HEK293 (cell line): ENCODE measurements around the gene SZT2.

ENCODE experiments used
- CTCF ChIA-PET: fragments of 350-600 bp; formaldehyde crosslinking; extraction: SDS; loops from one replicate; lab custom pipeline; 2021; ENCODE audit warnings: antibody characterized with exemption; lab: Yijun Ruan, JAX
- POLR2A ChIA-PET: fragments of 300-600 bp; formaldehyde crosslinking; extraction: SDS; loops from one replicate; lab custom pipeline; 2020; ENCODE audit warnings: antibody characterized with exemption, inconsistent platforms; lab: Yijun Ruan, JAX
- H3K27ac ChIP-seq: fragments of 200-500 bp; sonication (Bioruptor generic); 2 replicates; pipeline ENCODE4 v1.5.1; 2014; ENCODE audit warnings: low read depth, low read length, control low read depth, inconsistent platforms; ENCODE audit errors: extremely low read depth
- H3K36me3 ChIP-seq, 2 experiments: fragments of 200-500 bp in 1 of 2; sonication (Bioruptor generic) in 1 of 2; 1 replicate in 1 of 2; 2 replicates in 1 of 2; pipeline ENCODE4 v1.5.1; 2014 to 2017; ENCODE audit warnings: inconsistent platforms in 2 of 2, low read length in 2 of 2; ENCODE audit not compliant: control insufficient read depth in 2 of 2, insufficient read depth in 1 of 2
- H3K4me1 ChIP-seq: fragments of 200-500 bp; sonication (Bioruptor generic); 2 replicates; pipeline ENCODE4 v1.5.1; 2014; ENCODE audit warnings: mild to moderate bottlenecking, low read length, inconsistent platforms; ENCODE audit not compliant: control insufficient read depth, insufficient read depth
- H3K4me3 ChIP-seq: 2 replicates; pipeline ENCODE4 v1.5.1; 2011; ENCODE audit warnings: low read depth, mild to moderate bottlenecking, control low read depth, low read length, moderate library complexity
- H3K9me3 ChIP-seq: fragments of 200-500 bp; sonication (Bioruptor generic); 2 replicates; pipeline ENCODE4 v1.5.1; 2014; ENCODE audit warnings: low read depth, low read length, inconsistent platforms; ENCODE audit not compliant: control insufficient read depth, insufficient read depth
- CTCF ChIP-seq: fragments of 450-650 bp; formaldehyde crosslinking; IDR thresholded peaks from 2 replicates; pipeline ENCODE4 v1.5.1; 2016; ENCODE audit warnings: missing biosample characterization, missing genetic modification characterization
- EGR2 ChIP-seq: fragments of 450-650 bp; formaldehyde crosslinking; IDR thresholded peaks from 2 replicates; pipeline ENCODE4 v1.5.1; 2016; ENCODE audit warnings: low read depth, missing biosample characterization, missing genetic modification characterization
- GLIS1 ChIP-seq: fragments of 450-650 bp; formaldehyde crosslinking; IDR thresholded peaks from 2 replicates; pipeline ENCODE4 v1.5.1; 2016; ENCODE audit warnings: missing biosample characterization, missing genetic modification characterization
- OSR2 ChIP-seq: fragments of 450-650 bp; formaldehyde crosslinking; IDR thresholded peaks from 2 replicates; pipeline ENCODE4 v1.5.1; 2016; ENCODE audit warnings: missing biosample characterization, missing genetic modification characterization
- PRDM1 ChIP-seq: fragments of 450-650 bp; formaldehyde crosslinking; IDR thresholded peaks from 2 replicates; pipeline ENCODE4; 2016; ENCODE audit warnings: missing biosample characterization, missing genetic modification characterization
- SCRT2 ChIP-seq: fragments of 450-650 bp; formaldehyde crosslinking; IDR thresholded peaks from 2 replicates; pipeline ENCODE4 v1.5.1; 2016; ENCODE audit warnings: missing biosample characterization, missing genetic modification characterization
- WT1 ChIP-seq: fragments of 450-650 bp; formaldehyde crosslinking; IDR thresholded peaks from 2 replicates; pipeline ENCODE4 v1.5.1; 2016; ENCODE audit warnings: missing biosample characterization, missing genetic modification characterization
- ZBTB8A ChIP-seq: fragments of 450-650 bp; formaldehyde crosslinking; IDR thresholded peaks from 2 replicates; pipeline ENCODE4 v1.5.1; 2016; ENCODE audit warnings: missing biosample characterization, missing genetic modification characterization
- ZNF114 ChIP-seq: fragments of 450-650 bp; formaldehyde crosslinking; IDR thresholded peaks from 2 replicates; pipeline ENCODE4 v1.5.0; 2017; ENCODE audit warnings: missing biosample characterization, missing genetic modification characterization
- ZNF132 ChIP-seq: fragments of 450-650 bp; formaldehyde crosslinking; IDR thresholded peaks from 2 replicates; pipeline ENCODE4 v1.5.1; 2017; ENCODE audit warnings: missing biosample characterization, missing genetic modification characterization, borderline replicate concordance
- ZNF157 ChIP-seq: fragments of 450-650 bp; formaldehyde crosslinking; IDR thresholded peaks from 2 replicates; pipeline ENCODE4 v1.5.1; 2016; ENCODE audit warnings: missing biosample characterization, missing genetic modification characterization
- ZNF221 ChIP-seq: fragments of 450-650 bp; formaldehyde crosslinking; IDR thresholded peaks from 2 replicates; pipeline ENCODE4 v1.5.1; 2017; ENCODE audit warnings: missing biosample characterization, missing genetic modification characterization, borderline replicate concordance
- ZNF433 ChIP-seq: fragments of 450-650 bp; formaldehyde crosslinking; IDR thresholded peaks from 2 replicates; pipeline ENCODE4 v1.5.1; 2016; ENCODE audit warnings: missing biosample characterization, missing genetic modification characterization, low read depth
- ZNF473 ChIP-seq: fragments of 450-650 bp; formaldehyde crosslinking; IDR thresholded peaks from 2 replicates; pipeline ENCODE4 v1.5.1; 2017; ENCODE audit warnings: missing biosample characterization, missing genetic modification characterization
- ZNF530 ChIP-seq: fragments of 450-650 bp; formaldehyde crosslinking; IDR thresholded peaks from 2 replicates; pipeline ENCODE4 v1.5.1; 2016; ENCODE audit warnings: low read depth, missing biosample characterization, missing genetic modification characterization
- ZNF548 ChIP-seq: fragments of 450-650 bp; formaldehyde crosslinking; IDR thresholded peaks from 2 replicates; pipeline ENCODE4 v1.5.1; 2016; ENCODE audit warnings: missing biosample characterization, missing genetic modification characterization
- ZNF558 ChIP-seq: fragments of 450-650 bp; formaldehyde crosslinking; IDR thresholded peaks from 2 replicates; pipeline ENCODE4 v1.5.1; 2016; ENCODE audit warnings: missing biosample characterization, missing genetic modification characterization
- ZNF580 ChIP-seq: fragments of 450-650 bp; formaldehyde crosslinking; IDR thresholded peaks from 2 replicates; pipeline ENCODE4 v1.5.1; 2016; ENCODE audit warnings: missing biosample characterization, missing genetic modification characterization
- ZNF629 ChIP-seq: fragments of 450-650 bp; formaldehyde crosslinking; IDR thresholded peaks from 2 replicates; pipeline ENCODE4 v1.5.1; 2017; ENCODE audit warnings: missing biosample characterization, missing genetic modification characterization
- ZNF658 ChIP-seq: fragments of 450-650 bp; formaldehyde crosslinking; IDR thresholded peaks from 2 replicates; pipeline ENCODE4; 2016; ENCODE audit warnings: missing biosample characterization, missing genetic modification characterization
- ZNF704 ChIP-seq: fragments of 450-650 bp; formaldehyde crosslinking; IDR thresholded peaks from 2 replicates; pipeline ENCODE4 v1.5.1; 2016; ENCODE audit warnings: missing biosample characterization, missing genetic modification characterization
- ZNF830 ChIP-seq: fragments of 450-650 bp; IDR thresholded peaks from 2 replicates; pipeline ENCODE4 v1.5.0; 2018; ENCODE audit warnings: missing biosample characterization, missing genetic modification characterization, low read depth, mild to moderate bottlenecking, moderate library complexity
- ZSCAN18 ChIP-seq: fragments of 450-650 bp; formaldehyde crosslinking; IDR thresholded peaks from 2 replicates; pipeline ENCODE4 v1.5.1; 2016; ENCODE audit warnings: missing biosample characterization, missing genetic modification characterization
- ZSCAN23 ChIP-seq: fragments of 450-650 bp; formaldehyde crosslinking; IDR thresholded peaks from 2 replicates; pipeline ENCODE4 v1.5.1; 2016; ENCODE audit warnings: missing biosample characterization, missing genetic modification characterization
- ZXDB ChIP-seq: fragments of 450-650 bp; formaldehyde crosslinking; IDR thresholded peaks from 2 replicates; pipeline ENCODE4 v1.5.1; 2016; ENCODE audit warnings: missing biosample characterization, missing genetic modification characterization

Gene SZT2

GRCh38 chr1:43402089-43402865 is 12.6 kb downstream of the SZT2 start:
- ChIA-PET CTCF (no interaction called here), POLR2A (no interaction called here)
- Histone ChIP-seq H3K4me3 (no peak overlapping the region), H3K36me3 (peaks cover 8 to 44% of the 10 kb centered on the region in 2 experiments), H3K27ac (no peak overlapping the region), H3K4me1 (no peaks in the 10 kb centered on the region), H3K9me3 (no peaks in the 10 kb centered on the region)
- no peak for TF ChIP-seq ZSCAN18 (tag by site-specific recombination)
- 0 out of 2 replicates have a peak, but pooled peaks have one; percentile 14 for TF ChIP-seq SCRT2
- no peak for TF ChIP-seq ZBTB8A (tag by site-specific recombination)
- TF ChIP-seq PRDM1 (tag by site-specific recombination), result 0 out of 2 replicates have a peak, but pooled peaks have one; percentile 11

GRCh38 chr1:43404353-43404752 is 14.7 kb downstream of the SZT2 start:
- TF ChIP-seq ZNF629 (no peak), ZNF221 (tag by site-specific recombination) (no peak), CTCF (tag by site-specific recombination) (no peak), GLIS1 (tag by site-specific recombination) (no peak), ZNF658 (tag by site-specific recombination) (no peak)
- no peak overlapping the region for H3K27ac ChIP-seq
- peaks cover 15 to 61% of the 10 kb centered on the region in 2 experiments for H3K36me3 ChIP-seq
- H3K4me1 ChIP-seq, result no peaks in the 10 kb centered on the region
- CTCF ChIA-PET, result interaction anchor here (0.9 kb wide), 1 partner anchor 36 kb away, joined by 3 read pairs; no protein-coding TSS in a partner anchor
- POLR2A ChIA-PET, result no interaction called here
- no peak overlapping the region for H3K4me3 ChIP-seq
- H3K9me3 ChIP-seq, result no peaks in the 10 kb centered on the region

- CTCF ChIA-PET, result interaction anchor here (0.7 to 2.3 kb wide), 2 partner anchors 10 to 120 kb away, joined by 3 to 9 read pairs; partner anchors contain the start of gene C1orf210
- Histone ChIP-seq H3K36me3 (peaks cover 15 to 67% of the 10 kb centered on the region in 2 experiments), H3K4me3 (no peak overlapping the region), H3K9me3 (no peaks in the 10 kb centered on the region), H3K4me1 (no peaks in the 10 kb centered on the region), H3K27ac (no peak overlapping the region)
- POLR2A ChIA-PET, result no interaction called here
- TF ChIP-seq ZXDB (tag by site-specific recombination) (peak; percentile 67), ZNF433 (no peak), ZNF114 (no peak), ZNF157 (tag by site-specific recombination) (no peak), ZNF473 (no peak), GLIS1 (tag by site-specific recombination) (peak; percentile 30), ZNF830 (tag by site-specific recombination) (no peak), ZNF132 (no peak), ZNF530 (no peak), ZNF704 (tag by site-specific recombination) (no peak), OSR2 (peak; percentile 41; the same call in 1 of the 2 replicates), ZSCAN23 (no peak), ZNF548 (tag by site-specific recombination) (no peak), ZNF580 (tag by site-specific recombination) (0 out of 2 replicates have a peak, but pooled peaks have one; percentile 11), EGR2 (tag by site-specific recombination) (no peak), WT1 (tag by site-specific recombination) (peak; percentile 65), ZNF558 (no peak)
Observed at GRCh38 chr1:43405219-43405875, 15.6 kb downstream of the SZT2 start.
